GM23338 (cell line): ENCODE measurements around the gene PILRB. TPM values are rescaled to one million over a fixed set of nuclear protein-coding genes. Genes with fewer than 3 reads are reported as not detected.

Experiments
- ATAC-seq: fragments of 200-7000 bp; cut with Tn5 transposase; 3 replicates; pipeline ENCODE4 v1.9.1; 2020
- DNase-seq: peaks from one replicate; pipeline ENCODE4 v3.0.0-alpha.2; 2015; ENCODE audit warnings: low spot score
- H2AFZ ChIP-seq: fragments of 200-600 bp; sonication (generic); 2 replicates; pipeline ENCODE4 v1.8.0; 2016; ENCODE audit warnings: antibody characterized with exemption, mild to moderate bottlenecking, moderate library complexity
- H3F3A ChIP-seq: fragments of 200-600 bp; sonication (generic); replicated peaks from 2 replicates; pipeline ENCODE4 v1.8.0; 2017; ENCODE audit warnings: antibody characterized with exemption, mixed run types, low read depth
- H3K27ac ChIP-seq: fragments of 200-600 bp; sonication (generic); 2 replicates; pipeline ENCODE4 v1.6.1; 2016; ENCODE audit warnings: low read depth
- H3K27me3 ChIP-seq: fragments of 200-600 bp; sonication (generic); 2 replicates; pipeline ENCODE4 v1.8.0; 2016; ENCODE audit warnings: mild to moderate bottlenecking, mixed run types, moderate library complexity; ENCODE audit not compliant: insufficient read depth
- H3K36me3 ChIP-seq: fragments of 200-600 bp; sonication (generic); 2 replicates; pipeline ENCODE4 v1.8.0; 2016; ENCODE audit warnings: mild to moderate bottlenecking; ENCODE audit not compliant: insufficient read depth
- H3K4me1 ChIP-seq: fragments of 200-600 bp; sonication (generic); 2 replicates; pipeline ENCODE4 v1.8.0; 2016; ENCODE audit warnings: mild to moderate bottlenecking, moderate library complexity; ENCODE audit not compliant: insufficient read depth
- H3K4me2 ChIP-seq: fragments of 200-600 bp; sonication (generic); 2 replicates; pipeline ENCODE4 v1.7.1; 2017; ENCODE audit warnings: mixed run types
- H3K4me3 ChIP-seq: fragments of 200-600 bp; sonication (generic); 2 replicates; pipeline ENCODE4 v1.6.1; 2016; ENCODE audit warnings: mixed run types
- H3K79me2 ChIP-seq: fragments of 200-600 bp; sonication (generic); replicated peaks from 2 replicates; pipeline ENCODE4 v1.8.0; 2017; ENCODE audit warnings: mild to moderate bottlenecking; ENCODE audit not compliant: insufficient read depth
- H3K9me2 ChIP-seq: fragments of 200-600 bp; sonication (generic); 2 replicates; pipeline ENCODE4 v1.8.0; 2017; ENCODE audit not compliant: insufficient read depth
- H4K20me1 ChIP-seq: fragments of 200-600 bp; sonication (generic); replicated peaks from 2 replicates; pipeline ENCODE4 v1.8.0; 2017; ENCODE audit warnings: mild to moderate bottlenecking; ENCODE audit not compliant: insufficient read depth
- H3K27ac Mint-ChIP-seq: 2 replicates; pipeline ENCODE4 v1.8.0; 2020; ENCODE audit warnings: inconsistent platforms, mild to moderate bottlenecking, moderate library complexity, mixed read lengths
- H3K27me3 Mint-ChIP-seq: 3 replicates; pipeline ENCODE4 v1.8.0; 2022; ENCODE audit warnings: low read depth, mild to moderate bottlenecking, moderate library complexity, mixed read lengths, inconsistent platforms; ENCODE audit not compliant: insufficient read depth, poor library complexity
- H3K36me3 Mint-ChIP-seq: 3 replicates; pipeline ENCODE4 v1.8.0; 2021; ENCODE audit warnings: low read depth, mild to moderate bottlenecking, inconsistent platforms, moderate library complexity, mixed read lengths
- H3K4me1 Mint-ChIP-seq: 3 replicates; pipeline ENCODE4 v1.8.0; 2020; ENCODE audit warnings: mild to moderate bottlenecking, inconsistent platforms, mixed read lengths
- H3K4me3 Mint-ChIP-seq: 3 replicates; pipeline ENCODE4 v1.8.0; 2021; ENCODE audit warnings: moderate library complexity, mild to moderate bottlenecking, inconsistent platforms, mixed read lengths
- H3K9me3 Mint-ChIP-seq: 3 replicates; pipeline ENCODE4 v1.8.0; 2020; ENCODE audit warnings: moderate library complexity, mild to moderate bottlenecking, inconsistent platforms, mixed read lengths
- CREB1 ChIP-seq: fragments of 250-450 bp; sonication (Bioruptor Pico); IDR thresholded peaks from 2 replicates; pipeline ENCODE4 v1.5.0; 2020; ENCODE audit warnings: low read depth, mild to moderate bottlenecking, moderate library complexity
- EZH2 ChIP-seq: fragments of 200-600 bp; sonication (generic); IDR thresholded peaks from one replicate; pipeline ENCODE4 v1.8.0; 2017; ENCODE audit warnings: antibody characterized with exemption, mild to moderate bottlenecking, low read depth; ENCODE audit not compliant: unreplicated experiment
- EZH2phosphoT487 ChIP-seq: fragments of 200-600 bp; sonication (generic); IDR thresholded peaks from one replicate; pipeline ENCODE4 v1.8.1; 2018; ENCODE audit warnings: antibody characterized with exemption; ENCODE audit not compliant: unreplicated experiment
- JUNB ChIP-seq: IDR thresholded peaks from one replicate; pipeline ENCODE4 v1.6.1; 2016; ENCODE audit warnings: antibody characterized with exemption; ENCODE audit not compliant: unreplicated experiment
- NANOG ChIP-seq: IDR thresholded peaks from 2 replicates; pipeline ENCODE4 v1.6.1; 2016; ENCODE audit warnings: antibody characterized with exemption, borderline replicate concordance
- POLR2AphosphoS5 ChIP-seq: IDR thresholded peaks from 2 replicates; pipeline ENCODE4 v1.6.1; 2016; ENCODE audit warnings: antibody characterized with exemption, low read depth
- REST ChIP-seq: IDR thresholded peaks from one replicate; pipeline ENCODE4 v1.6.1; 2018; ENCODE audit warnings: antibody characterized with exemption; ENCODE audit not compliant: unreplicated experiment
- STAT1 ChIP-seq: IDR thresholded peaks from one replicate; pipeline ENCODE4 v1.6.1; 2016; ENCODE audit warnings: antibody characterized with exemption; ENCODE audit not compliant: unreplicated experiment
- ZNF114 ChIP-seq: fragments of 250-450 bp; sonication (Bioruptor Pico); IDR thresholded peaks from 2 replicates; pipeline ENCODE4 v1.5.0; 2020; ENCODE audit warnings: mild to moderate bottlenecking, moderate library complexity
- polyA plus RNA-seq: library from polyadenylated mRNA; unstranded; fragments of >200 nt; fragmentation: Nextera tagmentation; extraction: Ambion mirVana; gene quantifications from 2 replicates; pipeline ENCODE4 v1.2.1, GENCODE V29; 2016
- total RNA-seq: library from RNA; depleted of rRNA; stranded (reverse); fragments of >200 nt; shearing (Covaris generic); gene quantifications from 2 replicates; pipeline ENCODE4 v1.2.3, GENCODE V29; 2014
- TF ChIP-seq, protein P1 (sequence below): fragments of 250-450 bp; sonication (Bioruptor Pico); IDR thresholded peaks from 2 replicates; pipeline ENCODE4 v1.5.0; 2020; ENCODE audit warnings: mild to moderate bottlenecking, moderate library complexity
- TF ChIP-seq, protein P2 (sequence below), 2 experiments: fragments of 200-600 bp in 1 of 2; sonication (generic) in 1 of 2; conservative IDR thresholded peaks; 2 replicates each; pipeline versions ENCODE4 v1.5.1 to v1.6.1; 2016 to 2017; ENCODE audit warnings: antibody characterized with exemption in 2 of 2, low read depth in 2 of 2, mild to moderate bottlenecking in 2 of 2, moderate library complexity in 1 of 2

The PILRB gene
- total and polyA plus RNA-seq, 2 experiments from 2014 or later, result 25.3 to 43.0 TPM

- Histone ChIP-seq H2AFZ (no peak overlapping the region), H3K4me3 (no peak overlapping the region), H3K36me3 (no peaks in the 10 kb centered on the region), H3F3A (no peaks in the 10 kb centered on the region), H3K27ac (no peak overlapping the region), H3K79me2 (no peaks in the 10 kb centered on the region), H3K4me2 (no peak overlapping the region), H4K20me1 (no peaks in the 10 kb centered on the region), H3K27me3 (no peaks in the 10 kb centered on the region), H3K9me2 (no peaks in the 10 kb centered on the region), H3K4me1 (no peaks in the 10 kb centered on the region)
- TF ChIP-seq STAT1, result no peak
- TF ChIP-seq EZH2, result no peak
- TF ChIP-seq ZNF114 (CRISPR knock-in tag), result no peak
- TF ChIP-seq, protein P1, sequence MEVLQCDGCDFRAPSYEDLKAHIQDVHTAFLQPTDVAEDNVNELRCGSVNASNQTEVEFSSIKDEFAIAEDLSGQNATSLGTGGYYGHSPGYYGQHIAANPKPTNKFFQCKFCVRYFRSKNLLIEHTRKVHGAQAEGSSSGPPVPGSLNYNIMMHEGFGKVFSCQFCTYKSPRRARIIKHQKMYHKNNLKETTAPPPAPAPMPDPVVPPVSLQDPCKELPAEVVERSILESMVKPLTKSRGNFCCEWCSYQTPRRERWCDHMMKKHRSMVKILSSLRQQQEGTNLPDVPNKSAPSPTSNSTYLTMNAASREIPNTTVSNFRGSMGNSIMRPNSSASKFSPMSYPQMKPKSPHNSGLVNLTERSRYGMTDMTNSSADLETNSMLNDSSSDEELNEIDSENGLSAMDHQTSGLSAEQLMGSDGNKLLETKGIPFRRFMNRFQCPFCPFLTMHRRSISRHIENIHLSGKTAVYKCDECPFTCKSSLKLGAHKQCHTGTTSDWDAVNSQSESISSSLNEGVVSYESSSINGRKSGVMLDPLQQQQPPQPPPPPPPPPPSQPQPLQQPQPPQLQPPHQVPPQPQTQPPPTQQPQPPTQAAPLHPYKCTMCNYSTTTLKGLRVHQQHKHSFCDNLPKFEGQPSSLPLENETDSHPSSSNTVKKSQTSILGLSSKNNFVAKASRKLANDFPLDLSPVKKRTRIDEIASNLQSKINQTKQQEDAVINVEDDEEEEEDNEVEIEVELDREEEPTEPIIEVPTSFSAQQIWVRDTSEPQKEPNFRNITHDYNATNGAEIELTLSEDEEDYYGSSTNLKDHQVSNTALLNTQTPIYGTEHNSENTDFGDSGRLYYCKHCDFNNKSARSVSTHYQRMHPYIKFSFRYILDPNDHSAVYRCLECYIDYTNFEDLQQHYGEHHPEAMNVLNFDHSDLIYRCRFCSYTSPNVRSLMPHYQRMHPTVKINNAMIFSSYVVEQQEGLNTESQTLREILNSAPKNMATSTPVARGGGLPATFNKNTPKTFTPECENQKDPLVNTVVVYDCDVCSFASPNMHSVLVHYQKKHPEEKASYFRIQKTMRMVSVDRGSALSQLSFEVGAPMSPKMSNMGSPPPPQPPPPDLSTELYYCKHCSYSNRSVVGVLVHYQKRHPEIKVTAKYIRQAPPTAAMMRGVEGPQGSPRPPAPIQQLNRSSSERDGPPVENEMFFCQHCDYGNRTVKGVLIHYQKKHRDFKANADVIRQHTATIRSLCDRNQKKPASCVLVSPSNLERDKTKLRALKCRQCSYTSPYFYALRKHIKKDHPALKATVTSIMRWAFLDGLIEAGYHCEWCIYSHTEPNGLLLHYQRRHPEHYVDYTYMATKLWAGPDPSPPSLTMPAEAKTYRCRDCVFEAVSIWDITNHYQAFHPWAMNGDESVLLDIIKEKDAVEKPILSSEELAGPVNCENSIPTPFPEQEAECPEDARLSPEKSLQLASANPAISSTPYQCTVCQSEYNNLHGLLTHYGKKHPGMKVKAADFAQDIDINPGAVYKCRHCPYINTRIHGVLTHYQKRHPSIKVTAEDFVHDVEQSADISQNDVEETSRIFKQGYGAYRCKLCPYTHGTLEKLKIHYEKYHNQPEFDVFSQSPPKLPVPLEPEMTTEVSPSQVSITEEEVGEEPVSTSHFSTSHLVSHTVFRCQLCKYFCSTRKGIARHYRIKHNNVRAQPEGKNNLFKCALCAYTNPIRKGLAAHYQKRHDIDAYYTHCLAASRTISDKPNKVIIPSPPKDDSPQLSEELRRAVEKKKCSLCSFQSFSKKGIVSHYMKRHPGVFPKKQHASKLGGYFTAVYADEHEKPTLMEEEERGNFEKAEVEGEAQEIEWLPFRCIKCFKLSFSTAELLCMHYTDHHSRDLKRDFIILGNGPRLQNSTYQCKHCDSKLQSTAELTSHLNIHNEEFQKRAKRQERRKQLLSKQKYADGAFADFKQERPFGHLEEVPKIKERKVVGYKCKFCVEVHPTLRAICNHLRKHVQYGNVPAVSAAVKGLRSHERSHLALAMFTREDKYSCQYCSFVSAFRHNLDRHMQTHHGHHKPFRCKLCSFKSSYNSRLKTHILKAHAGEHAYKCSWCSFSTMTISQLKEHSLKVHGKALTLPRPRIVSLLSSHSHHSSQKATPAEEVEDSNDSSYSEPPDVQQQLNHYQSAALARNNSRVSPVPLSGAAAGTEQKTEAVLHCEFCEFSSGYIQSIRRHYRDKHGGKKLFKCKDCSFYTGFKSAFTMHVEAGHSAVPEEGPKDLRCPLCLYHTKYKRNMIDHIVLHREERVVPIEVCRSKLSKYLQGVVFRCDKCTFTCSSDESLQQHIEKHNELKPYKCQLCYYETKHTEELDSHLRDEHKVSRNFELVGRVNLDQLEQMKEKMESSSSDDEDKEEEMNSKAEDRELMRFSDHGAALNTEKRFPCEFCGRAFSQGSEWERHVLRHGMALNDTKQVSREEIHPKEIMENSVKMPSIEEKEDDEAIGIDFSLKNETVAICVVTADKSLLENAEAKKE, result no peak
- TF ChIP-seq EZH2phosphoT487, result no peak
- TF ChIP-seq CREB1, result no peak
- no peak for TF ChIP-seq REST
- TF ChIP-seq JUNB, result no peak
- no peak for TF ChIP-seq POLR2AphosphoS5
- TF ChIP-seq NANOG, result no peak
- TF ChIP-seq, protein P2, sequence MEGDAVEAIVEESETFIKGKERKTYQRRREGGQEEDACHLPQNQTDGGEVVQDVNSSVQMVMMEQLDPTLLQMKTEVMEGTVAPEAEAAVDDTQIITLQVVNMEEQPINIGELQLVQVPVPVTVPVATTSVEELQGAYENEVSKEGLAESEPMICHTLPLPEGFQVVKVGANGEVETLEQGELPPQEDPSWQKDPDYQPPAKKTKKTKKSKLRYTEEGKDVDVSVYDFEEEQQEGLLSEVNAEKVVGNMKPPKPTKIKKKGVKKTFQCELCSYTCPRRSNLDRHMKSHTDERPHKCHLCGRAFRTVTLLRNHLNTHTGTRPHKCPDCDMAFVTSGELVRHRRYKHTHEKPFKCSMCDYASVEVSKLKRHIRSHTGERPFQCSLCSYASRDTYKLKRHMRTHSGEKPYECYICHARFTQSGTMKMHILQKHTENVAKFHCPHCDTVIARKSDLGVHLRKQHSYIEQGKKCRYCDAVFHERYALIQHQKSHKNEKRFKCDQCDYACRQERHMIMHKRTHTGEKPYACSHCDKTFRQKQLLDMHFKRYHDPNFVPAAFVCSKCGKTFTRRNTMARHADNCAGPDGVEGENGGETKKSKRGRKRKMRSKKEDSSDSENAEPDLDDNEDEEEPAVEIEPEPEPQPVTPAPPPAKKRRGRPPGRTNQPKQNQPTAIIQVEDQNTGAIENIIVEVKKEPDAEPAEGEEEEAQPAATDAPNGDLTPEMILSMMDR (conservative IDR thresholded peaks at IDR 0.05; ENCODE audit: low read depth in 2 of 2), result no peak
- ATAC-seq (no peak), DNase-seq (no peak)
- Mint-ChIP-seq H3K4me1 (peaks cover 6% of the 10 kb centered on the region; the same call in 2 of the 3 replicates), H3K4me3 (no peak overlapping the region), H3K9me3 (no peaks in the 10 kb centered on the region), H3K27me3 (no peaks in the 10 kb centered on the region), H3K36me3 (no peaks in the 10 kb centered on the region), H3K27ac (no peak overlapping the region)
Observed at GRCh38 chr7:100411101-100411500, 53.2 kb downstream of the PILRB start.
